Dermis blood vessel endothelial cell (primary cell): ENCODE measurements around the gene TDRD15. TPM values are rescaled to one million over a fixed set of nuclear protein-coding genes. Genes with fewer than 3 reads are reported as not detected.
"Not testable (repeated sequence)": the region's sequence is repeated elsewhere in the genome, so short reads cannot be mapped to it uniquely, and the experiment has no call there.

Source experiments
- DNase-seq: peaks from one replicate; pipeline ENCODE4 v3.0.0; 2010
- total RNA-seq: library from RNA; depleted of rRNA; stranded (reverse); fragments of >200 nt; gene quantifications from 2 replicates; pipeline ENCODE4 v1.2.3, GENCODE V29; 2014

Gene TDRD15
- total RNA-seq, result not detected in 2 replicates

DNA sequence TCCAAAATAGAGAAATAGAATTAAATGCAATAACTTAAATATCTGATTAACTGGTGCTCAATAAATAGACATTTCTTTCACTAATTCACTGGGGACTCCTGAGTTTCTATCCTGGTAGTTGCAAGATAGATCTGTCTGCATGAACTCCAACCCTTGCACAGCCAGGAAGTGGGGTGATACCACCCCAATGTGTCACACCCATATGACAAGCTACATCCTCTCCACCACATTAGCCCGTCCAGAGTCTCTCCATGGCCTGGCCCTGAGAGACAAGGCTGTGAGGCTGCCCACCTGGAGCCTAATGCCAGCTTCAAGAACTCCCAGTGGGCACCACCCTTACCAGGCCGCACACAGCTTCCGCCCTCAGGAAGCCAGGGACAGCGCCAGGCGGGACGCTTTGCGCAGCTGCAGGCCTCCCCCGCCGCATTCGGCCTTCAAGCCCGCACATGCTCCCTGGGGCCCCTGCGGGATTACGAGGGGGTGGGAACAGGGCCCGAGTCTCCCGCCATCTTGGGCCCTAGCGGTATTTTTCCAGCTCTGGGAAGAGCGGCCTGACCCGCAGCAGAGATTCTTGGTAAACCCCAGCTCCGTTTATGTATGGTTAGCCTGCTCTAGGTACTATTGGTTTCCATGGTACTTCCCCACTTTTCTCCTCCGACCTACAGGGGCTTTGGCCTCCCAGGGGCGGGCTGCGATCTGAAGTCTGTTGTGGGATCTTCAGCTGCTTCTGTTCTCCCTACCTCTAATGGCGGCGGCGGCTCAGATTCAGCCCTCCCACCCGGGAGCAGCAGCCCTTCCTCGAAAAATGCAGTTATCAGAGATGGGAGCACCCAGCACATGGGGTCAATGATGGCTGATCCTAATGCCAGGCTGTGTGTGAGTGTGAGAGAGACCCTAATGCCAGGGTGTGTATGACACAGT, at the start of gene TDRD15:
TSS of gene TDRD15 (plus strand) at position 496 of the 921 bp plus-strand sequence. CDS start 13,500 bp downstream, outside the sequence.
- no peak for DNase-seq

DNA sequence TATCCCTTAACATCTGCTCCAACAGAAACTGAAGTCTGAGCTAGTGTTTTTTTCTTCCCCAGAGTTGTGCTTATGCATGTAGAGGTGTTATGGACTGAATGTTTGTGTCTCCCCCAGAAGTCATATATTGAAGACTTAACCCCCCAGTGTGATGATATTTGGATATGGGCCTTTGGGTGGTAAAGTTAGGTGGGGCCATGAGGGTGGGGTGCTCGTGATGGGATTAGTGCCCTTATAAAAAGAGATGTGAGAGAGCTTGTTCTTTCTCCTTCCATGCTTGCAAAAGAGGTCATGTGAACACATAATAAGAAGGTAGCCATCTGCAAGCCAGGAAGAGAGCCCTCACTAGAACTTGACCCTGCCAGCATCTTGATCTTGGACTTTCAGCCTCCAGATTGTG, 45.5 kb upstream of the TDRD15 start:
- DNase-seq, result no peak

GRCh38 chr2:21083482-21083881, 40.3 kb upstream of the TDRD15 start:
- no peak for DNase-seq

GRCh38 chr2:21084401-21084800, 39.4 kb upstream of the TDRD15 start:
- DNase-seq, result no peak

DNA sequence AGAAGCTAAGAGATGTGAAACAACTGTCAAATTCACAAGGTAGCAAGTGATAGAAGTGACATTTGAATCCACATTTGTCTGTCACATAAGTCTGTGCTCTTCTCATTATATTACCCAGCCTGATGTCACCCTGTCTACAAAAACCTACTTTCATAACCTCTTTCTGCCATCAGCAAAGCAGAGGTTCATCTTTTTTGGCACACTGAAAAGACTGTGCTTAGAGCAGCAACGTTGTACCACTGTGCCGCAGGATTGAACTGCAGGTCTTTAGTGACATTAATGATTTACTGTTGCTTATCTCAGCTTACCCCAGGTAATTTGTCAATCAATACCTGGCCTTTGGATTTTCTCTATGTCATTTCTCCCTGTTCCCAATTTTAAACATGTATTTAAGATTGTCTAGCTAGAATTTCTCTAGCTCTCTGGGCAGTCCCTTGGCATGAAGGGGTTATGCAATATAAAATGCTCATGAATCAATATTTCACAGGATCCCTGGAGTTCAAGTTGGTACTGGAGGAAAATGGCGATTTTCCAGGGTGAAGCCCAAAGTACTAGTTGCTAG, 31.4 kb upstream of the TDRD15 start:
- no peak for DNase-seq

- DNase-seq, result no peak
These were observed 28.6 kb upstream of the TDRD15 start for GRCh38 chr2:21095178-21095577.

- DNase-seq, result no peak
These were observed 28.1 kb upstream of the TDRD15 start for GRCh38 chr2:21095714-21096113.

DNA sequence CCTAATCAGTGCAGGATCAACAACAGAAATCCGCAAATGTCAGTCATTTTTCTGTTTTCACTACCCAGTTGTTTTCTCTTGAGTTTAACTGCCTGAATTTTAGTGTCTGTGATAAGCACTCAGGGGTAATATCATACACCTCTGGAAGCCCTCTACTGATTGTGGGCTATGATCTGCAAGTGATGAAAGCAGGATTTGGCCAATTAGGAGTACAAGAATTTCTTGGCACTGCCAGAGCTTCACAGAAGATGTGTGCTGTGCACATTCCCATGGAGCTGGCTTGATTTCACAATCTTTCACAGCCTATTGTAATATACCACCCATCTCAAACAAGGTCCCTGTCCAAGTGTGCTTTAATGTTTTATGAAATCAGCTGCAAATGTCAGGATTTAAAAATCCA, 27.3 kb upstream of the TDRD15 start:
- no peak for DNase-seq

DNA sequence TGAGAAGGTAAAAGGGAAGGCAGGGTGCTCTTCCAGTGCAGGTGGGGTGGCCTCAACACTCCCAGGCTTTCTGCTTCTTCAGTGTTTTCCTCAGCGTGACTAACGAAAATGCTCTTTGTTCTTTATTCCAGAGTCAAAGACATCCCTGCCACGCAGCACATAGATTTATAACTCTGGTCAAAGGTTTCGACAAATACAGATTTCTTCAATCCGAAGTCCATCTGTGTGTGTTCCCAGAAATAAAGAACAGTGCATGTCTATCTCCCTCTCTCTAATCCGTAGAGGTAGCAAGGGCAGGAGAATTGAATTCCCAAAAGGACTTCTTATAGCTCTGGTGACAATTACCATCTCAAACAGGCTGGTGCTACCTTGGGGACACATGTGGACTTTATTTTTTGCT, 26.4 kb upstream of the TDRD15 start:
- DNase-seq, result no peak

GRCh38 chr2:21098294-21098693, 25.5 kb upstream of the TDRD15 start:
- no peak for DNase-seq

DNA sequence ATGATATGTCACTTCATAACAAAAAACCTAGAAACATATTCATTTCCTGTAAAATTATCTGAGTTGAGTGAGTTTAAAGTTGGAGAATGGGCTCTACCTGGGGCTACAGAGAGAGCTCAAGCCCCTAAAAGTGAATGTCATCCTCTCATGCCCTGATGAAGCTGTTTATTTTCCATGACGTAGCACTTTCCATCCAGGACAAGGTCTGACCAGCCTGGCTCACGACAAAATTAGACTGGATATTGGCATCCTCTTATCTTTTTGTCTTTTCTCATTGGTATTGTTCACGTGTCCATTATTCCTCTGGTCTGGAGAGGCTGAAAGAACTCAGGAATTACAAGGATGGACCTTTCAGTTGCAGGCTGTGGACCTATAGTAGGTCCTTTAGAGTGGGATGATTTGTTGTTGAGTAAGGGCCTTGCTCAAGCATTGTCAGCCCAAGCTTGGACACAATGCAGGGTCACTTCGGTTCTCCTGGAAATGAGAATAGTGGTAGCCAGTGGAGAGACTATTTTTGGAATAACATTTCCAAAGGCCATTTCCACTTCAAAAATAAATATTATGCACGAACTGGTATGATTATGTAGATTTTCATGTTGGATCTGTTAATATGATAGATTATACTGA, 24.4 kb upstream of the TDRD15 start:
- no peak for DNase-seq

GRCh38 chr2:21101514-21102155, 22.1 kb upstream of the TDRD15 start:
- DNase-seq, result not testable (repeated sequence)

DNA sequence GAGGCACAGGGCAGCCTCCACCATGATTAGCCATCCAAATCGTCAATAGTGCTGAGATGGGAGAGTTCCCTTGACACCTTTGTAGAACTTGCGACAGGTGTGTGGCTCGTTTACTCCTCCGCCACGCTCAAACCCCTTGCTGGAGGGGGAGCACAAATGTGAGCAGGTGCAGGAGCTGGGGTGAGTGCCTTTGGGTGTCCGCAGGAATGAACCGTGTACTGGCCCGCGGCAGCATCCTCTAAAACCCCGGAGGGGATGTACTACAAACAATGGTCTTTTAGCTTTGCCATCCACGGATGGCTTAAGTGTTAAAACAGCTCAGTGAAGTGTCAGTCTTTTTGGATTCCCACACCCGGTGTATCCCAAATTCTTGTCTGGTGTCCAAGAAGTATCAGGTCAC, 21.4 kb upstream of the TDRD15 start:
- no peak for DNase-seq

GRCh38 chr2:21103274-21103891, 20.4 kb upstream of the TDRD15 start:
- peak; percentile 6 for DNase-seq

GRCh38 chr2:21104030-21104660, 19.6 kb upstream of the TDRD15 start:
- no peak for DNase-seq

- DNase-seq, result no peak
These were observed 12.8 kb upstream of the TDRD15 start for GRCh38 chr2:21111012-21111411.

DNA sequence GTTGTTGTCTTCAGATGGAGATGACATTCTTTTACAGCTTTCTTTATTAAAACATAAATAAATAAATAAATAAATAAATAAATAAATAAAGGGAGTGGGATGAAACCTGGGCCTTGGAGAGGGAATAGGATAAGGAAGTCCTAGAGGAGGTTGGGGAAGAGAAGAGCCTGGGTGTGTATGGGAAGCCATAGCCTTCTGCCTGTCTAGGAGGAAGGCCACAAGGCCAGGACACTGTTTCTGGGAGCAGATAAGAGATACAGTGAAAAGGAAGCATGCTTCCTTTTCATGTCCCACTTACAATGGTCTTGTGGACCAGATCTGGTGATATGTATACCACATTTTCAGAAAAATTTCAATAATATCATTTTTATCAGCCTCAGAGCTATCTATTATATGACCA, 6.1 kb upstream of the TDRD15 start:
- no peak for DNase-seq

DNA sequence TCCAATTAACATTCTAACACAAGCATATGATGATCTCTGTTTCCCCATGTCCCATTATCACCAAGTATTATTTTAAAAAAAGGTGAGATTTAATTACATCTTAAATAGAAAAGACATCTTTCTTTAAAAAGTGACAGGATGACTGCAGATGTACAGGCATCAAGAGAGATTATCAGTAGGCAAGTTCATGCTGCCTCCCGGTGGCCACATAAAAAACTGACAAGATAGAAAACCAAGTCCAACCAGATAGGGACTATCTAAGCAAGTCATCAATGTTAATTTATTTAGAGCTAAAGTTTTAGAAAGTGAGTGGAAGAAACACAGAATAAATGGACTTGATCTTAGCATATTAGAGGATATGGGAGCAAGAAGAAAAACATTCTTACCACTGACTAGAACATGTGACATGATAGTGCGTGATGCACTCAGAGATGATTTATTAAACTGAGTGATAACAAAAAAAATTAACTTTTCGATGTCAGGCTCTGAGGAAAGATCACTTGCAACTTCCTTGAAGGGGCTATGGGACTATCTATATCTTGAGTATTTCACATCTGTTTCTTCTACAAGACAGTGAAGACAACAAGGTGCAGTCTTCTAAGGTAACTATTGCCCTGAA, 5.4 kb upstream of the TDRD15 start:
- DNase-seq, result peak; percentile 45

DNA sequence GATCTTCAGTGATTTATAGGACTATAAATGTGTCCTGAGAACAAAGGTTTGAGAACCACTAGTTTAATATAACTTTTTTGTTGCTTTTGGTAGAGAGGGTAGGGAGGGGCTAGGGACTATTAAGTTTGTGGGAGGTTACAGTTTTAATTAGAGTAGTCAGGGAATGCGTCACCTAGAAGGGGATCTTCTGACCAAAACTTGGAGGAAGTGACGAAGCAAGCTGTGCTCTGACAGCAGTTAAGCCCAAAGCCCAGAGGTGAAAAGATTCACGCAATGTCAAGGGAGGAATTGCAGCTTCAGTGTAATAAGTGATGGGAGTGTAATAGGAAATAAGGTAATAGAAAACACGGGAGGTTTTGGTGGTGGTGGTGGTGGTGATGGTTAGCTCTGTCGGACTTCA, 8.1 kb downstream of the TDRD15 start:
- no peak for DNase-seq

DNA sequence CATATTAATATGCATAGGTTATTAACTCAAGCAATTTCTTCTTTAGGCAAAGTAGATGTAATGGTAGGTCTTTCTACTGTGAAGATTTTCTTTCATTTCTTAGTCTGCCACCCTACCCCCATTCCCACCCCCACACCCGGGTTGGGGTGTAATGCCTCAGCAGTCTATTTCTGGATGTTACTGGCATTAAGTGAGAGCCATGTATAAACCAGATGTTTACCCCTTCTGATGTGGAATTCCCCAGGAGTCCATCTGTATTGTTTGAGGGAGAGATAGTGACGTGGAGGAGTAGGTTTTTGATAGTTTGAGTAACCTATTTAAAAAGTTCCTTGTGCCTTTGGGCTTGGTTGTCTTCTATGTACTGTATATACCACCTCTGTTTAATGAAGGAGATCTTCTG, 11.8 kb downstream of the TDRD15 start:
- no peak for DNase-seq

DNA sequence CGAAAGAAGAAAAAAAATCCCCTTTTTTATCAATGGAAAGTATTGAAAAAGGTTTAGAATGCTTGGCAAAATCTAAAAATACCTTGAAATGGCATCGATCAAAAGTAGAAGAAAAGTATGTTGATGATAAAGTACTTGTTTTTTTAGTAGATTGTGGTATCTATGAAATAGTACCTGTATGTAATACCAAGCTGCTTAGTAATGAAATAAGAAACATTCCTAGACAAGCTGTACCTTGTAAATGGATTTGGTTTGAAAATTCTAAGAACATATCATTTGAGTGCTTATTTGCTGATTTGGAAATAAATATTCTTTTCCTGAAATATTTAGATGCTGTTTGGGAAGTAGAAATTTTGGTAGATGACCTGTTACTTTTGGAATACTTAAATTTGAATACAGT, 18.4 kb downstream of the TDRD15 start:
- no peak for DNase-seq

- no peak for DNase-seq
These were observed 22.9 kb downstream of the TDRD15 start for GRCh38 chr2:21146638-21147037.
